Fibroblast of skin of back (primary cell): ENCODE data around the gene AFF4.

ENCODE experiments used
- DNase-seq: peaks from one replicate; pipeline ENCODE4 v3.0.0-alpha.2; 2013

The AFF4 gene

GRCh38 chr5:132826424-132827082 is 136.9 kb downstream of the AFF4 start:
- DNase-seq = no peak

GRCh38 chr5:132825834-132826391 is 137.5 kb downstream of the AFF4 start:
- no peak for DNase-seq
